IMR-90 (cell line): ENCODE measurements around the gene CCHCR1. TPM values are rescaled to one million over a fixed set of nuclear protein-coding genes. Genes with fewer than 3 reads are reported as not detected.

ENCODE experiments used
- ATAC-seq: fragments of 200-7000 bp; cut with Tn5 transposase; 2 replicates; pipeline ENCODE4 v1.9.1; 2020; ENCODE audit warnings: low read depth, mild to moderate bottlenecking, moderate library complexity
- BruUV-seq: library from RNA; stranded (reverse); fragments of 400-500 nt; replicated peaks from 2 replicates; lab custom pipeline; 2021; lab: Mats Ljungman, UMichigan
- CTCF ChIA-PET: fragments of 300-600 bp; formaldehyde crosslinking; extraction: SDS; loops from one replicate; lab custom pipeline; 2021; ENCODE audit warnings: antibody characterized with exemption; lab: Yijun Ruan, JAX
- POLR2A ChIA-PET: fragments of 300-600 bp; sonication (Branson Sonifier 250); formaldehyde crosslinking; loops from one replicate; lab custom pipeline; 2022; ENCODE audit warnings: antibody characterized with exemption; ENCODE audit not compliant: unreplicated experiment; lab: Charles Lee
- DNase-seq: peaks from one replicate; pipeline ENCODE4 v3.0.0; 2013
- H2AFZ ChIP-seq: replicated peaks from 2 replicates; pipeline ENCODE3; 2013; ENCODE audit warnings: low read length, mild to moderate bottlenecking; ENCODE audit not compliant: poor library complexity
- H2AK5ac ChIP-seq: 2 replicates; pipeline ENCODE4 v1.6.1; 2013; ENCODE audit warnings: low read depth, low read length, inconsistent platforms
- H2AK9ac ChIP-seq: replicated peaks from 2 replicates; pipeline ENCODE3; 2013; ENCODE audit warnings: mild to moderate bottlenecking, low read depth, low read length, moderate library complexity; ENCODE audit not compliant: poor library complexity
- H2BK120ac ChIP-seq: 2 replicates; pipeline ENCODE4 v1.6.1; 2013; ENCODE audit warnings: low read depth, low read length, inconsistent platforms
- H2BK15ac ChIP-seq: 3 replicates; pipeline ENCODE4 v1.6.1; 2013; ENCODE audit warnings: low read depth, low read length, inconsistent platforms
- H2BK20ac ChIP-seq: 2 replicates; pipeline ENCODE4 v1.6.1; 2013; ENCODE audit warnings: low read depth, mild to moderate bottlenecking, inconsistent platforms, low read length, moderate library complexity
- H2BK5ac ChIP-seq: 2 replicates; pipeline ENCODE4 v1.6.1; 2013; ENCODE audit warnings: mild to moderate bottlenecking, low read depth, low read length, inconsistent platforms; ENCODE audit not compliant: poor library complexity, severe bottlenecking
- H3K14ac ChIP-seq: replicated peaks from 2 replicates; pipeline ENCODE4 v1.6.1; 2013; ENCODE audit warnings: low read depth, low read length, inconsistent platforms
- H3K18ac ChIP-seq: 2 replicates; pipeline ENCODE4 v1.6.1; 2013; ENCODE audit warnings: low read depth, low read length, control low read depth
- H3K23ac ChIP-seq: 2 replicates; pipeline ENCODE4 v1.6.1; 2013; ENCODE audit warnings: low read depth, low read length, inconsistent platforms
- H3K27ac ChIP-seq: 2 replicates; pipeline ENCODE4 v1.5.1; 2013; ENCODE audit warnings: mild to moderate bottlenecking, control low read depth, low read length; ENCODE audit not compliant: insufficient read depth
- H3K27me3 ChIP-seq: 2 replicates; pipeline ENCODE4 v1.6.1; 2013; ENCODE audit warnings: low read length; ENCODE audit not compliant: control insufficient read depth, insufficient read depth
- H3K36me3 ChIP-seq: 2 replicates; pipeline ENCODE4 v1.6.1; 2013; ENCODE audit warnings: low read length, mixed read lengths; ENCODE audit not compliant: control insufficient read depth, insufficient read depth
- H3K4ac ChIP-seq: 2 replicates; pipeline ENCODE4 v1.6.1; 2013; ENCODE audit warnings: low read depth, low read length, inconsistent platforms
- H3K4me1 ChIP-seq: 2 replicates; pipeline ENCODE4 v1.6.1; 2013; ENCODE audit warnings: low read length, mixed read lengths; ENCODE audit not compliant: control insufficient read depth, insufficient read depth
- H3K4me2 ChIP-seq: 2 replicates; pipeline ENCODE4 v1.6.1; 2013; ENCODE audit warnings: low read depth, mild to moderate bottlenecking, control low read depth, low read length, moderate library complexity
- H3K4me3 ChIP-seq: 2 replicates; pipeline ENCODE4 v1.5.1; 2013; ENCODE audit warnings: low read depth, mild to moderate bottlenecking, control low read depth, low read length, moderate library complexity; ENCODE audit not compliant: insufficient read depth
- H3K56ac ChIP-seq: 2 replicates; pipeline ENCODE4 v1.6.1; 2013; ENCODE audit warnings: low read length, inconsistent platforms; ENCODE audit not compliant: insufficient read depth; ENCODE audit errors: extremely low read depth
- H3K79me1 ChIP-seq, 2 experiments: 2 replicates each; pipeline ENCODE4 v1.6.1; 2013; ENCODE audit warnings: low read length in 2 of 2, inconsistent platforms in 1 of 2, low read depth in 1 of 2
- H3K9ac ChIP-seq: 2 replicates; pipeline ENCODE4 v1.6.1; 2013; ENCODE audit warnings: low read depth, low read length, control low read depth
- H3K9me1 ChIP-seq: 2 replicates; pipeline ENCODE4 v1.6.1; 2013; ENCODE audit warnings: low read length, inconsistent platforms; ENCODE audit not compliant: insufficient read depth
- H3K9me3 ChIP-seq: 2 replicates; pipeline ENCODE4 v1.6.1; 2013; ENCODE audit warnings: low read length; ENCODE audit not compliant: control insufficient read depth, insufficient read depth
- H4K20me1 ChIP-seq: 2 replicates; pipeline ENCODE4 v1.6.1; 2013; ENCODE audit warnings: low read length, inconsistent platforms; ENCODE audit not compliant: insufficient read depth
- H4K5ac ChIP-seq: 2 replicates; pipeline ENCODE4 v1.6.1; 2013; ENCODE audit warnings: mild to moderate bottlenecking, low read depth, low read length, control low read depth
- H4K8ac ChIP-seq, 2 experiments: 2 replicates each; pipeline ENCODE4 v1.6.1; 2013; ENCODE audit warnings: low read depth in 2 of 2, low read length in 2 of 2, control low read depth in 1 of 2, inconsistent platforms in 1 of 2
- H4K91ac ChIP-seq: 2 replicates; pipeline ENCODE4 v1.6.1; 2013; ENCODE audit warnings: low read depth, low read length, inconsistent platforms; ENCODE audit not compliant: insufficient read depth
- CEBPB ChIP-seq: IDR thresholded peaks from 2 replicates; pipeline ENCODE4 v1.6.1; 2012; ENCODE audit warnings: low read depth, low read length, improper control_type of control experiment
- FOS ChIP-seq: fragments of 150-350 bp; IDR thresholded peaks from 2 replicates; pipeline ENCODE4 v1.6.1; 2016; ENCODE audit warnings: low read depth, low read length
- MAFK ChIP-seq: IDR thresholded peaks from 2 replicates; pipeline ENCODE4 v1.6.1; 2012; ENCODE audit warnings: low read depth, low read length, improper control_type of control experiment
- MAZ ChIP-seq: IDR thresholded peaks from 2 replicates; pipeline ENCODE4 v1.6.1; 2012; ENCODE audit warnings: low read depth, mild to moderate bottlenecking, low read length, improper control_type of control experiment, moderate library complexity, borderline replicate concordance
- MXI1 ChIP-seq: IDR thresholded peaks from 2 replicates; pipeline ENCODE4 v1.6.1; 2012; ENCODE audit warnings: low read depth, mild to moderate bottlenecking, low read length, moderate library complexity, borderline replicate concordance
- POLR2A ChIP-seq: IDR thresholded peaks from 2 replicates; pipeline ENCODE4 v1.6.1; 2012; ENCODE audit warnings: mild to moderate bottlenecking, low read depth, low read length
- RAD21 ChIP-seq: IDR thresholded peaks from 2 replicates; pipeline ENCODE4 v1.6.1; 2012; ENCODE audit warnings: low read length, improper control_type of control experiment
- RCOR1 ChIP-seq: IDR thresholded peaks from 2 replicates; pipeline ENCODE4 v1.6.1; 2012; ENCODE audit warnings: mild to moderate bottlenecking, low read length, improper control_type of control experiment; ENCODE audit not compliant: insufficient replicate concordance
- SMC3 ChIP-seq: fragments of 150-350 bp; IDR thresholded peaks from 2 replicates; pipeline ENCODE4 v1.6.1; 2016; ENCODE audit warnings: low read depth, mild to moderate bottlenecking, antibody characterized with exemption, low read length, moderate library complexity
- WGBS, 2 experiments: methylation state at CpG; one replicate each; pipeline versions ENCODE4 v1.1.5 to v1.1.7; 2013; ENCODE audit warnings: missing lambda C conversion rate in 2 of 2; ENCODE audit not compliant: insufficient read length in 1 of 2; ENCODE audit errors: extremely low coverage in 2 of 2; 5-methylcytosine and 5-hydroxymethylcytosine counted together
- dilution Hi-C: fragments of 300-500 bp; cut with HindIII; formaldehyde crosslinking; loops from one replicate; pipeline ENCODE4 v1.14.3; 2018; ENCODE audit warnings: low sequenced_read_pairs; ENCODE audit not compliant: unreplicated experiment
- in situ Hi-C: fragments of 300-500 bp; cut with MboI; formaldehyde crosslinking; loops from 3 replicates; pipeline ENCODE4 v1.14.3; 2019; ENCODE audit warnings: low sequenced_read_pairs, inconsistent platforms, mixed read lengths
- intact Hi-C: fragments of 100-400 bp; cut with micrococcal nuclease; formaldehyde crosslinking; loops from 2 replicates; pipeline ENCODE4 v1.10.0; 2022
- polyA plus RNA-seq, 3 experiments: library from polyadenylated mRNA; depleted of rRNA; stranded (reverse); fragments of >200 nt; gene quantifications; 2 replicates each; pipeline ENCODE4 v1.2.3, GENCODE V29; 2012; ENCODE audit warnings: low replicate concordance in 1 of 3
- total RNA-seq: library from RNA; depleted of rRNA; stranded (reverse); fragments of >200 nt; gene quantifications from 2 replicates; pipeline ENCODE4 v1.2.3, GENCODE V29; 2012

CCHCR1 gene
- total and polyA plus RNA-seq, 2 of the 4 experiments (the other 2 are of a cell fraction), result 13.1 to 22.0 TPM

DNA sequence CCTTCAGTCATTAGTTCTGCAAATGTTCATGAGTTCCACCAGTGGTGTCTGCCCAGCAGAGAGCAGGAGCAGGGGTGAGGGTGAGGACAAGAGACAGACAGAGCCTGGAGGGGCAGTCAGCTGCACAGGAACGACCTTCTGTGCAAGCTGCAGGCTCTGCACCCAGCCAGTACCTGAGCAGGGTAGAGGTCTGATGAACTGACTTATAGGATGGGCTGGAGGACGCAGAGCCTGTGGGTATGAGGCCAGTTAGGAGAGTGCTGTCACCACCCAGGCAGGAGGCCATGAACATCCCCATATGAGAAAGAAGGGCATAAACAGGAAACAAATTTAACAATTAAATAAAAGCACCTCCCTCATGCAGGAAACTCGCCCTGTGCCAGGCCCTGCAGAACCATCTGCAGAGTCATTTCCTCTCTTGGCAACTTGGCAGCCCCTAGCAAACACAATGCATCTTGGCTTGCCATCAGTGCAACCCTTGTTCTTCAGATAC, 63.2 kb downstream of the CCHCR1 start:
- Histone ChIP-seq H3K56ac (no peak overlapping the region), H3K4me1 (no peaks in the 10 kb centered on the region), H3K79me1 (no peaks in the 10 kb centered on the region), H2BK15ac (no peak overlapping the region), H3K18ac (no peak overlapping the region), H2BK5ac (no peak overlapping the region), H2AK9ac (no peak overlapping the region), H4K8ac (no peak overlapping the region), H3K23ac (no peak overlapping the region), H4K5ac (no peak overlapping the region), H3K14ac (no peak overlapping the region), H2BK20ac (no peak overlapping the region), H3K36me3 (no peaks in the 10 kb centered on the region), H3K9me3 (no peaks in the 10 kb centered on the region), H3K27ac (no peak overlapping the region), H4K20me1 (no peaks in the 10 kb centered on the region), H3K4me2 (no peak overlapping the region), H3K9me1 (no peaks in the 10 kb centered on the region), H4K91ac (no peak overlapping the region), H3K9ac (no peak overlapping the region), H2BK120ac (no peak overlapping the region), H3K27me3 (peaks cover 4% of the 10 kb centered on the region), H2AFZ (no peak overlapping the region), H3K4me3 (no peak overlapping the region), H2AK5ac (no peak overlapping the region), H3K4ac (no peak overlapping the region)
- POLR2A ChIA-PET, result no interaction called here
- BruUV-seq, result no TSS peak
- intact Hi-C loops (no loop called here), dilution Hi-C loops (no loop called here), in situ Hi-C loops (loop anchor here (25.0 kb wide), 1 partner anchor 607 kb away; the partner anchor contains the start of gene HLA-E)
- ATAC-seq (no peak), DNase-seq (no peak)
- CTCF ChIA-PET, result no interaction called here
- WGBS, 2 experiments, result 60% methylated on average over 1 of the region's 3 CpGs; no CpG with 5 or more reads in 1 of the 2 experiments
- TF ChIP-seq CEBPB, result no peak
- TF ChIP-seq RAD21, result no peak
- TF ChIP-seq FOS, result no peak
- no peak for TF ChIP-seq MXI1
- no peak for TF ChIP-seq SMC3
- TF ChIP-seq MAZ, result no peak
- no peak for TF ChIP-seq RCOR1
- TF ChIP-seq MAFK, result no peak
- TF ChIP-seq POLR2A, result no peak
